GM18870 (cell line): ENCODE data around the gene CMSS1.
"Not testable (repeated sequence)": the region's sequence is repeated elsewhere in the genome, so short reads cannot be mapped to it uniquely, and the experiment has no call there.

Source experiments
- ATAC-seq: cut with Tn5 transposase; IDR thresholded peaks from one replicate; pipeline ENCODE4 v1.9.1; 2021; ENCODE audit warnings: moderate library complexity; ENCODE audit not compliant: unreplicated experiment

CMSS1 gene

DNA sequence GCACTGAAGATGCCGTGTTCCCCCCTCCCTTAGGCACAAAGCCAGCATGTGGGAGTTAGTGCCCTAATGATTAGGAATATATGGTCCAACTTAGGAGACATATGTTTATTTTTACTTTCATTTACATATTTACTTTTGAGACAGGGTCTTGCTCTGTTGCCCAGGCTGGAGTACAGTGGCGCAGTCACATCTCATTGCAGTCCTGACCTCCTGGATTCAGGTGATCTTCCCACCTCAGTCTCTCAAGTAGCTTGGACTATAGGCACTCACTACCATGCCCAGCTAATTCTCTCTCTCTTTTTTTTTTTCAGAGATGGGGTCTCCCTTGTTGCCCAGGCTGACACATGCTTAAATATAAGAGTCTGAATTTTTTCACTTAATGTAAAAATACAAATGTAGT, 391.5 kb downstream of the CMSS1 start:
- ATAC-seq = no peak

DNA sequence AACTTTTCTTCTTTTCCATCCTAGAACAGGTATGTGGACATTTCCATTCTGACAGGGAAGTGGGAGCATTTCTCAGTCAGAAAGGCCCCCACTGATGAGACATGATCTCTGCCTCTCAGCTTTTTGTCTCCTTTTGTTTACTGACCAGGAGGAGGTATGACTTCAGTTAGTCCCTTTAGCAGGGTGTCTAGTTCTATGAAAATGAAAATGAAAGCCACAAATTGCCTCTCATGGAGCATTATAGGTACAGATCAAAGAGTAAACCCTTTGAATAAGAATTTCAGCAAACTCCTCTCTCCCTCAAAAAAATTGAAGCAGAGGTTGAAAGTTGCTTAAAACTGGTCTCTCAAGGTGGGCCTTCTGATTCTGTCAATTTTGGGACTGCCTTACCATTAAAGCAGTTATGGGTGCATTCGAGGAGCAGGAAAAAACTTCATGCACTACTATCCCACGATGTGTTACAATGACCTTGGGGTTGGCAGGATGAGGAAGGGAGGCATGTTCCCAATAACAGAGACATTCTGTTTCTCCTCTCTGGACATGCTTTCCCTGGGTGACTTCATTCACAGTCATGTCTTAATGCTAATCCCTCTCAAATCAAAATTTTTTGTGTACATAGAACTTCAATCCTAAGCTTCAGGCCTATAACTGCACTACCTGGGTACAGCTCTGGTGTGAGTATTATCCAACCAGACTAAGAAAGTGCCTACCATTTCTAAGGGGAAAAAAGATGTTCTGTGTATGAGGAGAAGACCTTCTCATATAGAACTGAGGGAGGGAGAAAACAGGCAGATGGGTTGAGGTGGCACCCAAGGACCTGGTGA, 392.5 kb downstream of the CMSS1 start:
- ATAC-seq = peak; percentile 98

DNA sequence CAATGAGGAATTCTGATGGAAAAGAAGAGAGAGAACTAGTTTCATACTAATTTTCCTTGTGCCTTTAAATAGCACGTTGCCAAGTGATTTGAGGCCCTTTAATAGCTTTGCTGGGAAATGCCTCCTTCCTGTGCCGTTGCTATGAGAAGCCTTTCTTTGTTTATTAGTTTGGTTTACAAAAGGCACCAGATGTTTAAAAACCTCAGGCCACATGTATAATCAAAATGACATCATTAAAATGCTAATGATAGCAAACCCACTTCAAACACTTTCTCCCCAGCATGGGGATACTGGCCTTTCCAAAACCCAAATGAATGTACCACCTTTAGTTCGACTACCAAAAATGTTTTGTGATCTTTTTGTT, 393.1 kb downstream of the CMSS1 start:
- no peak for ATAC-seq

DNA sequence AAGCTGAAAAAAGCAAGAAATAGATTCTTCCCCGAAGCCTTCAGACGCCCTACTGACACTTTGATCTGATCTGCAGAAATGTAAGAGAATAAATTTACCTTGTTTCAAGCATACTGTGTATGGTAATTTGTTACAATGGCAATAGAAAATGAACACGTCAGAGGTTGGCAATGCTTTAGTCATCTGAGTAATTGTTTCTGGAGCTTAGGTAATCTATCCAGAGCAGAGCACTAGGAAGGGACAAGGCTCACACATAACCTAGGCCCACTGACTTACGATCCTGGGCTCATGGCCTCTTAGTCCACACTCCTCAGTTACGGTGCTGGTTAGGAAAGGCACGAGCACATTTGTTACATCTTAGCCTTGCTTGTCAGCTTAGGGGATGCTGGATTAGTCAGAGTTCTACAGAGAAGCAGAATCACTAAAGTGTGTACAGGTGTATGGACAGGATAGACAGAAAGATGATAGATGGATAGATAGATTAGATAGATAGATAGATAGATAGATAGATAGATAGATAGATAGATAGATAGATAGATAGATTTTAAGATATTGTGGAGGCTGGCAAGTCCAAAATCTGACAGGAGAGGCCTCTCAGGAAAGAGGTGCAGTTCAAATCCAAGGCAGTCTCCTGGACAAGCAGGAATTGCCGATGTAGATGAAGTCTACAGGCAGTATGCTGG, 396.4 kb downstream of the CMSS1 start:
- no peak for ATAC-seq

DNA sequence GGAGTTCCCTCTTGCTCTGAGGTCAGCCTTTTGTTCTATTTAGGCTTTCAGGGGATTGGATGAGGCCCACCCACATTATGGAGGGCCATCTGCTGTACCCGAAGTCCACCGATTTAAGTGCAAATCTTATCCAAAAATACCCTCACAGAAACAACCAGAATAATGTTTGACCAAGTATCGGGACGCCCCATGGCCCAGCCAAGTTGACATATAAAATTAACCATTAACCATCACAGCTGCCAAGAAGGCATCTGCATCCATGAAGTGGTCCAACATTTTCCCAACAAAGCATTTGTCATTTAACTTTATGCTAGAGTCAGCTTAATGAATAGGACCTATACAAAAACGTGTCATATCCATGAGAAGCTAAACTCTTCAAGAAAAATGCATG, 396.9 kb downstream of the CMSS1 start:
- no peak for ATAC-seq

DNA sequence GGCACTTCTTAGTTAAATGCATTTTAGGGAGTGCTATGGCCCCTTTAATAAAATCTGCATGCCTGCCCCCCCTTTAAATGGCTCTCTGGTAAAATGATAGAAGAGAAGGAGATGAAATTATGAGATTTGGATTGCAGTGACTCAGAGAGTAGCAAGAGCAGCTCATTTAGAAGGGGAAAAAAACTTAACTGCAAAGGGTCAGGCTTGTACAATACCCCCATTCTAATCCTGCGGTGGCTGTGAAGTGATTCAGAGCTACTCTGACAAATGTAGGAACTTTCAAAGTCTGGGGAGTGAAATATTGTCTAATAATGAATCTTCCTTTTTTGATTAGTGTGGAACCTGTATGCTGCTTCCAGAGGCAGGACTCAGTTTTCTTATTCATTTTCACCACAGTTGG, 399.1 kb downstream of the CMSS1 start:
- no peak for ATAC-seq

DNA sequence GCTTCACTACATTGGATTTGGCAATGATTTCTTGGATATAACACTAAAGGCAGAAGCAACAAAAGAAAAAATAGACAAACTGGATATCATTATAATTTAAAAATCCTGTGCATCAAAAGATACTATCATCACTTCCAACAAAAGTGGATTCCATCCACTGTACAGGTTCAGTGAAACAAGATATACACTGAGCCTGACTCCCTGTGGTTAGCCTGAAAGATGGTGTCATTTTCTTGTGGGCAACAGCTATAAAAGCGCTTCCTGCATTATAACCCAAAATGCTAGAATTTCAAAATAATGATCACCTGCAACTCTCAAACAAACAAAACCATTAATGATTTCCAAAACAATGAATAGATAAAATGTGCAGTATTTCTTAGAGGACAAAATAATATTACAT, 403.5 kb downstream of the CMSS1 start:
- ATAC-seq = no peak

DNA sequence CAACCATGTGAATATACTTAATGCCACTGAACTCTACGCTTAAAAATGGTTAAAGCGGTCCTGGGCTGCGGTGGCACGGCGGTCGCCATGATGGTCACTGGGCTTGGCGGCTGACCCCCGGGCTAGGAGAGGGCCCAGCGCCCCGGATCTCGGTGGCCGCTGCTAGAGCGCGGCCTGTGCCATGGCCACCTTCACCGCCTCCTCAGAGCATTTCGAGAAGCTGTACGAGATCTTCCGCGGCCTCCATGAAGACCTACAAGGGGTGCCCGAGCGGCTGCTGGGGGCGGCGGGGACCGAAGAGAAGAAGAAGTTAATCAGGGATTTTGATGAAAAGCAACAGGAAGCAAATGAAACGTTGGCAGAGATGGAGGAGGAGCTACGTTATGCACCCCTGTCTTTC, 407.5 kb downstream of the CMSS1 start:
- ATAC-seq = no peak

DNA sequence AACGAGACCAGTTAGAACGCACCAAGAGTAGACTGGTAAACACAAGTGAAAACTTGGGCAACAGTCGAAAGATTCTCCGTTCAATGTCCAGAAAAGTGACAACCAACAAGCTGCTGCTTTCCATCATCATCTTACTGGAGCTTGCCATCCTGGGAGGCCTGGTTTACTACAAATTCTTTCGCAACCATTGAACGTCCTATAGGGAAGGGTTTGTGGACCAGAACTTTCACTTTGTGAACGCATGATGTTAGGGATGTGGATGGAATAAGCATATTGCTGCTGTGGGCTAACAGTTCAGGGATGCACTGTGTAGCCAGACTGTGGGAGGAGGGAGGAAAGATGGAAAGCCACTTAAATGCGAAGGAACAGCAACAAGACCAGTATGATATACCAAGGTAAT, 408.2 kb downstream of the CMSS1 start:
- ATAC-seq = no peak

DNA sequence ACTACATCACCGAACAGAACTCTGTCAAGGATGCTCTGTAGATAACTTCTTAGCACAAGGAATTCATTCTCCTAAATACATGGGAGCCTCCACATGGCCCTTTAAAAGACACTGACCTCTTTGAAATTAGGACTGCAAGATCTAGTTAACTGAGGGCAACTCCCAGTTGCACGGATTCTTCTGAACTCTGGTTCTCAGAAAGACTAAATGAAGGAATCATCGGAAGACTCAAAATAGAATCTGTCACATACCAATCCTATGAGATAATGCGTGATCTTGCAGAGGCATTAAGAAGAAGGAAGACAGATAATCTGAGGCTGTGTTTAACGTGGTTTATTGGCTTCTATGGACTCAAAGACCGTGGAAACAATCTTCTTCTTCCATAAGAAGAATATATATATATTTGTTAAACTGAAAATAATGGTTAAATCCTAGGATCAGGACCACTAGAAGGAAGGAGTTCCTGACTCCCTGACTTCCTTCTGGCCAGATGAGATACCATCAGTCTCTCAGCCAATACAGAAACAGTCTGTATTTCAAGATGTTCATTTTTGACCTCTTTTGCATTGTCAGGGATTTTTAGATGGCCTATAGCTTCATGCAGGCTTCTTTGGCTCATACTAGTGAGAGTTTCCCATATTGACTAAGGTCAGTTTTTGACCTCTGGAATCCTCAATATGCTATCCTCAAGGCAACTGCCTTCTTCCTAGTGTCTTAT, 409.2 kb downstream of the CMSS1 start:
- no peak for ATAC-seq

DNA sequence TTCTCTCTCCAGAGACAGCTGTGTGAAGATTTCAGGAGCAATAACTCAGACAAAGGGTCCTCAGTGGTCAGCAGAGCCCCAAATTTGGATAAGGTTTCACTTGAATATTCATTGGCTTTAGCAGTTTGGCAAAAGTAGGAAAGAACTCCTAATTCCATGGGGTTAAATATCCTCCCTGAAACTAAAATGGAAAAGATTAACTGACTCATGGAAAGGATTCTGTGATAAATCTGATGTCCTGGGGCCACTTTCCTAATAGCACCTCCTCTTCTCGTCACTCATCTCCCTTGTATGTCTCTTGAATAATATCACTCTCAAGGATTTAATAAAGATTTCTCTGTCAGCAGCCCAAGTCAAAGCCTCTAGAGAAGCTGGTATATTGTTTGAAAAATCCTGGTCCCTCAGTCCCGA, 409.9 kb downstream of the CMSS1 start:
- ATAC-seq = no peak

DNA sequence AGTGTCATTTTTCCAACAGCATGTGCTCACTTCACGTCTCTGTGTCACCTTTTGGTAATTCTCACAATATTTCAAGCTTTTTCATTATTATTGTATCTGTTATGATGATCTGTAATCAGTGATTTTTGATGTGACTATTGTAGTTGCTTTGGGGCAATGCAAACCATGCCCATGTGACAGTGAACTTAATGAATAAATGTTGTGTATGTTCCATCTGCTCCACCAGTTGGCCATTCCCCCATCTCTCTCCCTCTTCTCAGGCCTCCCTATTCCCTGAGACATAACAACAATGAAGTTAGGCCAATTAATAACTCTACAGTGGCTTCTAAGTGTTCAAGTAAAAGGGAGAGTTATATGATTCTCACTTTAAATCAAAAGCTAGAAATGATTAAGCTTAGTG, 410.6 kb downstream of the CMSS1 start:
- ATAC-seq = no peak

DNA sequence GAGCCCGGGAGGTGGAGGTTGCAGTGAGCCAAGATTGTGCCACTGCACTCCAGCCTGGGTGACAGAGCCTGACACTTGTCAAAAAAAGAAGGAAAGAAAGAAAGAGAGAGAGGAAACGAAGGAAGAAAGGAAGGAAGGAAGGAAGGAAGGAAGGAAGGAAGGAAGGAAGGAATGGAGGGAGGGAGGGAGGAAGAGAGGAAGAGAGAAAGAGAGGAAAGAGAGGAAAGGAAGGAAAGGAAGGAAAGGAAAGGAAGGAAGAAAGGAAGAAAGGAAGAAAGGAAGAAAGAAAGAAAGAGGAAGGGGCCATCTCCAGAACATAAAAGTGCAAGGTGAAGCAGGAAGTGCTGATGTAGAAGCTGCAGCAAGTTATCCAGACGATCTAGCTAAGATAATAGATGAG, 411.5 kb downstream of the CMSS1 start:
- not testable (repeated sequence) for ATAC-seq

DNA sequence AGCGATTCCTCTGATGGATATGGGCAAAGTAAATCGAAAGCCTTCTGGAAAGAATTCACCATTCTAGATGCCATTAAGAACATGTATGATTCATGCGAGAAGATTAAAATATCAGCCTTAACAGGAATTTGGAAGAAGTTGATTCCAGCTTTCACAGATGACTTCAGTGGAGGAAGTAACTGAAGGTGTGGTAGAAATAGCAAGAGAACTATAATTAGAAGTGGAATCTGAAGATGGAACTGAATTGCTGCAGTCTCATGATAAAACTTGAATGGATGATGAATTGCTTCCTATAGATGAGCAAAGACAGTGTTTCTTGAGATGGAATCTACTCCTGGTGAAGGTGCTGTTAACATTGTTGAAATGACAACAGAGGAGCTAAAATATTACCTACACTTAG, 413.0 kb downstream of the CMSS1 start:
- no peak for ATAC-seq
